Trophoblast cell (in vitro differentiated cells and primary cell): ENCODE results near the gene SPRED2.
A peak's percentile ranks its signal among the peaks of the same experiment; 100 is the strongest.

Experiments used
- DNase-seq, 2 donors: peaks; one replicate each; pipeline ENCODE4 v3.0.0-alpha.2; 2016
- H2AFZ ChIP-seq: 2 replicates; pipeline ENCODE4 v1.6.1; 2013; ENCODE audit warnings: low read length, moderate library complexity, mild to moderate bottlenecking; ENCODE audit not compliant: insufficient read depth, poor library complexity
- H2AK5ac ChIP-seq: 2 replicates; pipeline ENCODE4 v1.6.1; 2013; ENCODE audit warnings: mild to moderate bottlenecking, low read length
- H2BK120ac ChIP-seq: 2 replicates; pipeline ENCODE4 v1.6.1; 2013; ENCODE audit warnings: low read length, mild to moderate bottlenecking, moderate library complexity; ENCODE audit not compliant: insufficient read depth, poor library complexity
- H2BK12ac ChIP-seq: 2 replicates; pipeline ENCODE4 v1.6.1; 2013; ENCODE audit warnings: mild to moderate bottlenecking, low read length, moderate library complexity
- H2BK5ac ChIP-seq: 2 replicates; pipeline ENCODE4 v1.6.1; 2013; ENCODE audit warnings: low read length, low read depth, moderate library complexity, mild to moderate bottlenecking; ENCODE audit not compliant: poor library complexity
- H3K14ac ChIP-seq: 2 replicates; pipeline ENCODE4 v1.6.1; 2013; ENCODE audit warnings: mild to moderate bottlenecking, low read length
- H3K18ac ChIP-seq: 2 replicates; pipeline ENCODE4 v1.6.1; 2013; ENCODE audit warnings: mild to moderate bottlenecking, low read length
- H3K23ac ChIP-seq: 2 replicates; pipeline ENCODE4 v1.6.1; 2013; ENCODE audit warnings: low read length
- H3K27ac ChIP-seq: 2 replicates; pipeline ENCODE4 v1.5.1; 2013; ENCODE audit warnings: low read depth, mild to moderate bottlenecking, inconsistent platforms, low read length, moderate library complexity
- H3K27me3 ChIP-seq: 2 replicates; pipeline ENCODE4 v1.6.1; 2013; ENCODE audit warnings: inconsistent platforms, mild to moderate bottlenecking, low read length, moderate library complexity; ENCODE audit not compliant: insufficient read depth
- H3K36me3 ChIP-seq, 2 experiments: 1 replicate in 1 of 2; 2 replicates in 1 of 2; pipeline ENCODE4 v1.6.1; 2013; ENCODE audit warnings: low read length in 2 of 2, mild to moderate bottlenecking in 2 of 2, moderate library complexity in 1 of 2; ENCODE audit not compliant: insufficient read depth in 2 of 2, control insufficient read depth in 1 of 2
- H3K4ac ChIP-seq: 2 replicates; pipeline ENCODE4 v1.6.1; 2013; ENCODE audit warnings: low read depth, mild to moderate bottlenecking, low read length, moderate library complexity
- H3K4me1 ChIP-seq, 2 experiments: 1 replicate in 1 of 2; 2 replicates in 1 of 2; pipeline ENCODE4 v1.6.1; 2013; ENCODE audit warnings: low read length in 2 of 2, mild to moderate bottlenecking in 2 of 2, moderate library complexity in 1 of 2; ENCODE audit not compliant: insufficient read depth in 2 of 2, control insufficient read depth in 1 of 2
- H3K4me2 ChIP-seq: 2 replicates; pipeline ENCODE4 v1.6.1; 2013; ENCODE audit warnings: inconsistent platforms, mild to moderate bottlenecking, low read length, moderate library complexity
- H3K4me3 ChIP-seq: 2 replicates; pipeline ENCODE4 v1.5.1; 2013; ENCODE audit warnings: mild to moderate bottlenecking, low read depth, low read length, inconsistent platforms
- H3K79me1 ChIP-seq: one replicate; pipeline ENCODE4 v1.6.1; 2013; ENCODE audit warnings: low read length
- H3K79me2 ChIP-seq: 2 replicates; pipeline ENCODE4 v1.6.1; 2013; ENCODE audit warnings: low read length, mild to moderate bottlenecking; ENCODE audit not compliant: control insufficient read depth, insufficient read depth, poor library complexity
- H3K9ac ChIP-seq: 2 replicates; pipeline ENCODE4 v1.6.1; 2013; ENCODE audit warnings: mild to moderate bottlenecking, low read length
- H3K9me3 ChIP-seq: 2 replicates; pipeline ENCODE4 v1.6.1; 2013; ENCODE audit warnings: low read depth, mild to moderate bottlenecking, control low read depth, inconsistent platforms, low read length; ENCODE audit not compliant: insufficient read depth
- H4K12ac ChIP-seq: 2 replicates; pipeline ENCODE4 v1.6.1; 2013; ENCODE audit warnings: low read depth, mild to moderate bottlenecking, low read length, moderate library complexity
- H4K8ac ChIP-seq: 2 replicates; pipeline ENCODE4 v1.6.1; 2013; ENCODE audit warnings: low read depth, mild to moderate bottlenecking, low read length, moderate library complexity
- H4K91ac ChIP-seq: one replicate; pipeline ENCODE4 v1.6.1; 2013; ENCODE audit warnings: low read depth, mild to moderate bottlenecking, low read length, moderate library complexity
- WGBS: extraction: QIAGEN DNeasy Blood & Tissue Kit; methylation state at CpG from one replicate; pipeline ENCODE4 v1.1.7; 2013; ENCODE audit warnings: missing lambda C conversion rate; ENCODE audit not compliant: insufficient read length, insufficient coverage; ENCODE audit errors: extremely low coverage; 5-methylcytosine and 5-hydroxymethylcytosine counted together

Gene SPRED2

GRCh38 chr2:65353046-65353445 lies 79.4 kb downstream of the SPRED2 start:
- Histone ChIP-seq H3K27me3 (no peaks in the 10 kb centered on the region), H3K4ac (no peak overlapping the region), H3K9me3 (no peaks in the 10 kb centered on the region), H3K36me3 (no peaks in the 10 kb centered on the region), H3K79me2 (no peaks in the 10 kb centered on the region), H3K79me1 (peaks cover 3% of the 10 kb centered on the region), H3K4me2 (no peak overlapping the region), H2BK12ac (no peak overlapping the region), H4K12ac (no peak overlapping the region), H3K18ac (no peak overlapping the region), H3K27ac (no peak overlapping the region), H4K8ac (no peak overlapping the region), H3K4me1 (peaks cover 12 to 20% of the 10 kb centered on the region in 2 experiments), H2BK120ac (no peak overlapping the region), H3K4me3 (no peak overlapping the region), H2BK5ac (no peak overlapping the region), H3K9ac (no peak overlapping the region), H2AFZ (no peak overlapping the region), H2AK5ac (no peak overlapping the region), H3K14ac (no peak overlapping the region), H3K23ac (no peak overlapping the region), H4K91ac (no peak overlapping the region)
- no peak for DNase-seq
- no CpG with 5 or more reads among the region's 4 CpGs for WGBS

GRCh38 chr2:65351948-65352595 lies 80.3 kb downstream of the SPRED2 start:
- no peak overlapping the region for H4K91ac ChIP-seq
- H3K79me2 ChIP-seq: no peaks in the 10 kb centered on the region
- WGBS: no CpG with 5 or more reads among the region's 9 CpGs
- no peak overlapping the region for H3K4ac ChIP-seq
- no peaks in the 10 kb centered on the region for H3K27me3 ChIP-seq
- no peaks in the 10 kb centered on the region for H3K9me3 ChIP-seq
- no peak overlapping the region for H2BK12ac ChIP-seq
- H4K12ac ChIP-seq: no peak overlapping the region
- H3K14ac ChIP-seq: no peak overlapping the region
- no peak for DNase-seq
- H3K4me2 ChIP-seq: no peak overlapping the region
- H3K36me3 ChIP-seq: no peaks in the 10 kb centered on the region
- no peak overlapping the region for H3K4me3 ChIP-seq
- no peak overlapping the region for H4K8ac ChIP-seq
- no peak overlapping the region for H3K23ac ChIP-seq
- H3K79me1 ChIP-seq: peaks cover 3% of the 10 kb centered on the region
- peaks cover 12 to 20% of the 10 kb centered on the region in 2 experiments for H3K4me1 ChIP-seq
- H2BK5ac ChIP-seq: no peak overlapping the region
- H2BK120ac ChIP-seq: no peak overlapping the region
- H3K9ac ChIP-seq: no peak overlapping the region
- H3K27ac ChIP-seq: no peak overlapping the region
- no peak overlapping the region for H3K18ac ChIP-seq
- H2AK5ac ChIP-seq: no peak overlapping the region
- H2AFZ ChIP-seq: no peak overlapping the region

GRCh38 chr2:65351234-65351947 lies 81.0 kb downstream of the SPRED2 start:
- Histone ChIP-seq H3K4me2 (no peak overlapping the region), H3K9ac (no peak overlapping the region), H4K91ac (no peak overlapping the region), H3K79me2 (no peaks in the 10 kb centered on the region), H3K4ac (no peak overlapping the region), H3K23ac (no peak overlapping the region), H3K4me1 (peaks cover 12 to 20% of the 10 kb centered on the region in 2 experiments), H3K36me3 (no peaks in the 10 kb centered on the region), H3K27ac (no peak overlapping the region), H3K9me3 (no peaks in the 10 kb centered on the region), H3K14ac (no peak overlapping the region), H4K8ac (no peak overlapping the region), H3K4me3 (no peak overlapping the region), H3K18ac (no peak overlapping the region), H3K79me1 (peaks cover 3% of the 10 kb centered on the region), H2BK12ac (no peak overlapping the region), H2AK5ac (no peak overlapping the region), H4K12ac (no peak overlapping the region), H3K27me3 (no peaks in the 10 kb centered on the region), H2BK120ac (no peak overlapping the region), H2AFZ (no peak overlapping the region), H2BK5ac (no peak overlapping the region)
- no peak for DNase-seq
- WGBS: no CpG with 5 or more reads among the region's 10 CpGs

GRCh38 chr2:65350651-65351056 lies 81.7 kb downstream of the SPRED2 start:
- no peaks in the 10 kb centered on the region for H3K9me3 ChIP-seq
- H3K79me2 ChIP-seq: no peaks in the 10 kb centered on the region
- H3K27me3 ChIP-seq: no peaks in the 10 kb centered on the region
- H3K4ac ChIP-seq: no peak overlapping the region
- H4K12ac ChIP-seq: no peak overlapping the region
- H3K14ac ChIP-seq: no peak overlapping the region
- no peak overlapping the region for H3K9ac ChIP-seq
- no peak overlapping the region for H3K27ac ChIP-seq
- H3K36me3 ChIP-seq: no peaks in the 10 kb centered on the region
- H2AFZ ChIP-seq: no peak overlapping the region
- no peak overlapping the region for H3K4me3 ChIP-seq
- H3K4me2 ChIP-seq: no peak overlapping the region
- peak; percentile 3 to 55 for DNase-seq
- H3K79me1 ChIP-seq: peaks cover 3% of the 10 kb centered on the region
- H2BK5ac ChIP-seq: no peak overlapping the region
- H3K23ac ChIP-seq: no peak overlapping the region
- H2BK12ac ChIP-seq: no peak overlapping the region
- H2AK5ac ChIP-seq: no peak overlapping the region
- H4K8ac ChIP-seq: no peak overlapping the region
- H4K91ac ChIP-seq: no peak overlapping the region
- H3K4me1 ChIP-seq: peaks cover 12 to 20% of the 10 kb centered on the region in 2 experiments
- no peak overlapping the region for H3K18ac ChIP-seq
- WGBS: no CpG with 5 or more reads among the region's 6 CpGs
- no peak overlapping the region for H2BK120ac ChIP-seq
